GM19238 (cell line): Measurements from ENCODE around the gene MYH9.
A peak's percentile ranks its signal among the peaks of the same experiment; 100 is the strongest.
"Not testable (repeated sequence)": the region's sequence is repeated elsewhere in the genome, so short reads cannot be mapped to it uniquely, and the experiment has no call there.

Experiments used
- DNase-seq: peaks from one replicate; pipeline ENCODE4 v3.0.0; 2011; ENCODE audit warnings: low spot score; ENCODE audit not compliant: insufficient read length

Gene MYH9

DNA sequence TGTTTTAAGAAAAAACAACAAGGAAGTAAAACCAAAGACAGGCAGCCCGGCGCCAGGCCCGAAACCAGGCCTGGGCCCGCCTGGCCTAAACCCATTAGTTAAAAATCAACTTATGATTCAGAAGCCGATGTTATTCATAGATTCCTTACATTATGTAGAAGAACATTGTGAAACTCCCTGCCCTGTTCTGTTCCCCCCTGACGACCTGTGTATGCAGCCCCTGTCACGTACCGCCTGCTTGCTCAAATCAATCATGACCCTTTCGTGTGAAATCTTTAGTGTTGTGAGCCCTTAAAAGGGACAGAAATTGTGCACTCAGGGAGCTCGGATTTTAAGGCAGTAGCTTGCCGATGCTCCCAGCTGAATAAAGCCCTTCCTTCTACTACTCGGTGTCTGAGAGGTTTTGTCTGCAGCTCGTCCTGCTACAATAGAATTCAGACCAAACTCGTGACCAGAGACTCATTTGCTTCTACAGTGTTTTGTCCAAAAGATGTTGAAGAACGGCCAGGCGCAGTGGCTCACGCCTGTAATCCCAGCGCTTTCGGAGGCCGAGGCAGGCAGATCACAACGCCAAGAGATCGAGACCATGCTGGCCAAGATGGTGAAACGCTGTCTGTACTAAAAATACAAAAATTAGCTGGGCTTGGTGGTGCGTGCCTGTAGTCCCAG is 137.3 kb downstream of the MYH9 start:
- DNase-seq, result not testable (repeated sequence)

DNA sequence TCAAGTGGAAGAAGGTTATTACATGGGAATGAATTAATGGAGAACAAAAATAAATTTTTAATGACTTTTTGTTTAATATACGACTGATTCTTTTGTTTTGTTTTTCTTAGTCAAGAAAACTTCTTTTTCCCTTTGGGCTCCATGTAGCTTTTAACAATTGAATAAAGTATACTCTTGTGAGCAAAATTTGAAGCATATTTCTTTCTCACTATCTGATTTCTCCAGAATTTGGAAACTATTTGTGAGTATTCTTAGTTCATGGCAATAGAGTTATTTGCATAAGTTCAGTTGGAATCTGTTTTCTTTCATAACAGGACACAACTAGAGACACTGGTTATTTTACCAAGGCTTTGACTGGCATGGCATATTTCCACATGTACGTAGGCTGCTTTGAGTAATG is 138.6 kb downstream of the MYH9 start:
- DNase-seq, result no peak

DNA sequence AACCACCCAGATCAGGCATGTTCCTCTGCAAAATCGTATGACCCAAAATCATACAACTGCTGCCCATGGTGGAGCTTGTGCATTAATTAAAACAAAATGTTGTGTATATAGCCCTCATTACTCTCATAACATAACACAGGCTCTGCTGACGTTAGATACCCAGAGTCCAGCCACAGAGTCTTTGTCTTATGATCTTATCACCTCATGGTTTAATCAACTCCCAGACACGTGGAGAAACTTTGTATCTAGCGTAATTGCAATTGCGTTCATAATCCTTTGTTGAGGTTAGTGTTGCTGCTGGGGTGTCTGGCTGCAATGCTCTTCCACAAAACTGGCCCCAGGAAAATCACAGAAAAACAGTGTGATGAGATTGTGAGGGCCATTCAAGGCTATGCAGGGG is 139.8 kb downstream of the MYH9 start:
- no peak for DNase-seq

DNA sequence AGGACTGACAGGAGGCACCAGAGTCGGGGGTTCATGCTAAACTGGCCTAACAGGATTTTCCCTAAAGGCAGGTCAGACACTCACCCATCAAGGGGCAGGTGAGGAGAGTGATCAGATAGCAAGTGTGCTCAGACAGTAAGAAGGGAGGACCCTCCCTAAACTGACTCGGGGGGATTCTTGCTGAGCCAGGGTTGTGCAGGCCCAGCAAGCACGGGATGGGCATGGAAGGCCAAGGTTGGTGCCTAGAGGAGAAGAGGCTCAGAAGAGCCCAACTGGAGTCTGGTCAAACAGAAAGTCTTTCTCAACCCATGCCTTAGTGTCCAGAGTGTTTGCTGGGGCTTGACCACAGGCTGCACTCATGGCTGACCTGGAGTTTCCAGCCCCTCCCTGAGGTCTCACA is 141.0 kb downstream of the MYH9 start:
- DNase-seq, result no peak

DNA sequence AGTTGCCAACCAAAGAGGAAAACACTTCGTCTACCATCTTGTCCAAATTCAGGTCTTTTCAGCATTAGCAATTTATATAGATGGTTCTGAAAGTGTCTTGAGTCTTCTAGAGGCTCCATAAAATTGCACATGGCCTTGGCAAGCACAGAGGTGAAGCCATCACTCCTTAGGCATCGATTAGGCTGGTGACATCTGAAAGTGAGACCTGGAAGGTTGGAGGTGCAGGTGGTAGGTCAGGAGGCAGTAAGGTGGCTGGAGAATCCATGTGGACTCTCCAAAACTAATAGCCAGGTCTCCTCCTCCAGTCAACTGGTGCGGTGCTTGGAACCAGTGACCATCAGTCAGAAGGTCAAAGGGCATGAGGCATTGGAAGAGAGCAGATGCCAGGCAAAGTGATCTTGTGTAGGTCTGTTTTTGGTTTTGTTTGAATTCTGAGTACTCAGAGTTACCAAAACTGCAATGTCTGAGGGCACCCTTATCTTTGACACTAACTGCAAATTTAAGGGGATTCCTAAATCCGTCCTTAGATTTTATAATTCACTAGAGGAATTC is 141.9 kb downstream of the MYH9 start:
- DNase-seq, result no peak

DNA sequence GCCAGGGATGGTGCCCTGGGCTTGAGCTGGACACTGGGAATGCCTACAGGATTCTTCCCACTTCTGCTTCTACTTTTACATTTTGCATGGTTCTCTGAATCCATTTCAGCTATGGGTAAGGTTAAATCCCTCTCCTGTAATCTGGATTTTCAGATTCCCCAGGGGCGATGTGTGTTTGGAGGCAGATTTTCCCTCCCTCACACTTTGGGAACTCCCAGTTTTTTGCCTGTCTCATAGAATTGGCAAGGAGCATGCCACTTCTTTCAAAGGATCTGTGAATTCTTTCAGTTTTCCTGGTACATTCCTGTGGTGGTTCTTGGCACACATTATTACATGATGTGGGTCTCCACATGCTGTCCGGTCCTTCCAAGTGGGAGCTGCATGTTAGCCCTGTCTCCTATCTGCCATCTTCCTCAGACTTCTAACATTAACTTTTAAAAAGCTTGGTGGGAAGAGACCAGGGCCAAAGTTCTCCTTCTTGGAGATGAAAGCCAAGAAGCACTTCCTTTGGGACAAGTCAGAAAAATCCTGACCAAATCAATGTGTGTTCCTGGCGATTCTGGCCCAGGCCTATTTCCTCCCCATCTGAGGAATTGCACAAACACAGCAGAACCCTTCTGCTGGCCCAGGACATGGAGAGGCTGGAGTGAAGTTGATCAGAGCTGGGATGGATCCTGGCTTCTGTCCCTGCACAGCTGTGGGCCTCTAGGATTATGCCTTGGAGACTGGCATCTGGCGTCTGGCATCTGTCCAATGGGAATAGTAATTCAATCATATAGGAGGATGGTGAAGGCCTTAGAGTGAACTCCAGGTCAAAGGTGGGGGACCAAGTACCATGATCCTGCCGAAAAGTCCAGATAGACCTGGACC is 143.0 kb downstream of the MYH9 start:
- DNase-seq, result no peak

DNA sequence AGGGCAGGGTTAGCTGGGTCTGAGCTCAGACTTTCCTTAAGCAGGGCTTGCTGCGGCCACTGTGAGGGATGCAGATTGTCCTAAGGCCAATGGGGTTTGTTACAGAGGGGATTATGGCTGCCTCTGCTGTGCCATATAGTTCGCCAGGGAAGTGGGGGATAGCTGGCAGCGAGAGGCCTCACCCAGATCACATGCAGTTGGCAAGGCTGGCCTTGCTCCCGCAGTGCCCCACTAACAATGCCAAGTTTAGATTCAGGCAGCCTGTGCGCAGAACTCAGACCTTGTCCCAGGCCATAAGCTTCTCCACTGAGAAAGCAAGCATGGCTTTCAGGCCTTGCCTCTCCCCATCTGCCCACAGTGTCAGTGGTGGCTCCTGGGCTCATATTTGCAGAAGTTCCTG is 143.8 kb downstream of the MYH9 start:
- no peak for DNase-seq

DNA sequence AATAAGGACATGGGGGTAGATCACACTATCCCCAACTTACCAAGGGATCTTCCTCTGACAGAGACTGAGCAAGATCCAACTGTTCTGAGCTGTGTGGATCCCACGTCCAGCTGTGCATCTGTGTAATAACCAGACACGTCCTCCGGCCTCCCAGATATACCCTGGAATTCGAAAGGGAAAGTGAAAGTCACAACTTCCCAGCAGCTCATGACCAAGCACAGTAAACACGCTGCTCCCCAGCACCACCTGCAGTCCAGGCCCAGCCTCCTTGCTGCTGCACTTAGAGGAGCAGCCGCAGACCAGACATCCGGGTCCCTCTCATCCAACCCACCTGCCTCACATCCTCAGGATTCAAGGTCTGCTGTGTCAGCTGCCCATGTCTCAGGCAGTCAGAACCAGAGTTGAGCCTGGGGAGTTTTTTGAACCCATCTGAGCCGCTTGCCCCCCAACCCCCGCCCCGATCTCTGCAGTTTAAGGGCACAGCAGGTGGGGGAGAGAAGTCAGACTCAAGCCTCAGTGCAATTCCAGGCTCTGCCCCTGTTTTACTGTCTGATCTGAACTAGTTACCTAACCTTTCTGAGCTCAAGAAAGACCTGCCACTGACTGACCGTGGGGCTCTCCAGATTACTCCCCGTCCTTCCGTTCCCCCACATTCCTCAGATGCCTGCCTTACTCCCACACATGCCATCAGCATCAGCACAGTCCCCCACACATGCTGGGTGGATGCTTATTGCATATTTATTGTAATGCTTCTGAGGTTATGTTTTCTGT is 148.2 kb downstream of the MYH9 start, which contains the start of gene APOL2:
APOL2 (minus strand) TSS at position 127 of the 771 bp plus-strand sequence. CDS start 6,365 bp downstream, outside the sequence.
- DNase-seq, result peak; percentile 85

DNA sequence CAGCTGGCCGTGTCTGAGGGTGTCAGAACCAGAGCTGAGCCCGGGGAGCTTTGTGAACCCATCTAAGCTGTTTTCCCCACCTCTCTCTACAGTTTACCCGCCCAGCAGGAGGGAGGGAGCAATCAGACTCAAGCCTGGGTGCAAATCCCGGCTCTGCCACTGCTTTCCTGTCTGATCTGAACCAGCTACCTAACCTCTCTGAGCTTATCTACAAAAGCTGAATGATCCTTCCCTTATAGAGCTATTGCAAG is 148.7 kb downstream of the MYH9 start:
- no peak for DNase-seq

DNA sequence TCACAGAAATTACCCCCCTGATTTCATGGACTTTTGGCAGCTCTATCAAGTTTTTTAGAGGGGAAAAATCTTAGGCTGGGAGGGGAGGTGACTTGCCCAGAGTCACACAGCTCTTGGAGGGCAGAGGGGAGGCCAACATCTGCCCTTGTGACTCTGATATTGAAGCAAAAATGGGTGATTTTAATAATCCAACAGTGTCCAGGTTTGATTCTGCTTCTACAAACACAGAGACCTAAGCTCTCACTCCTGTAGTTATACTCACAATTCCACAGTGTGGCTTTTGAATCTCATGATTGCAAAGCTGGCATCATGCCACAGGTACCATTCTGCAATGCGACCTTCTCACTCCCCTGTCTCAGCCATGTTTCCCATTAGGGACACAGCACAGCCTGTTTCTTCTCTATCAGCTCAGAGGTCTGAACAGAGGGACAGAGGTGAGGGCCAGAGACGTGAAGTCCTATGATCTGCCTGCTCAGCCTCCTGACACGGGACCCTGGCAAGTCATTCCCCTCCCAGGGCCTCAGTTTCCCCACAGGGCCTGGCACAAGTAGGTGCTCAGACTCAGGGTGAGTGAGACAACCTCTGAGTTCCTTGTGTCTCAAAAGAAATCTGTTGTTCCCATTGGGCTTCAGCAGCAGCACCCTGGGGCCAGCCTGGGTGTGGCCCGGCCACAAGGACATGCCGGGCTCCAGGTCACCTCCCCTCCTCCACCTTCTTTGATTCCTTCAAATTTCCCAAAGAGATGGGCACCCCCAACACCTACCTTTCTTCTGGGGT is 149.2 kb downstream of the MYH9 start:
- no peak for DNase-seq

DNA sequence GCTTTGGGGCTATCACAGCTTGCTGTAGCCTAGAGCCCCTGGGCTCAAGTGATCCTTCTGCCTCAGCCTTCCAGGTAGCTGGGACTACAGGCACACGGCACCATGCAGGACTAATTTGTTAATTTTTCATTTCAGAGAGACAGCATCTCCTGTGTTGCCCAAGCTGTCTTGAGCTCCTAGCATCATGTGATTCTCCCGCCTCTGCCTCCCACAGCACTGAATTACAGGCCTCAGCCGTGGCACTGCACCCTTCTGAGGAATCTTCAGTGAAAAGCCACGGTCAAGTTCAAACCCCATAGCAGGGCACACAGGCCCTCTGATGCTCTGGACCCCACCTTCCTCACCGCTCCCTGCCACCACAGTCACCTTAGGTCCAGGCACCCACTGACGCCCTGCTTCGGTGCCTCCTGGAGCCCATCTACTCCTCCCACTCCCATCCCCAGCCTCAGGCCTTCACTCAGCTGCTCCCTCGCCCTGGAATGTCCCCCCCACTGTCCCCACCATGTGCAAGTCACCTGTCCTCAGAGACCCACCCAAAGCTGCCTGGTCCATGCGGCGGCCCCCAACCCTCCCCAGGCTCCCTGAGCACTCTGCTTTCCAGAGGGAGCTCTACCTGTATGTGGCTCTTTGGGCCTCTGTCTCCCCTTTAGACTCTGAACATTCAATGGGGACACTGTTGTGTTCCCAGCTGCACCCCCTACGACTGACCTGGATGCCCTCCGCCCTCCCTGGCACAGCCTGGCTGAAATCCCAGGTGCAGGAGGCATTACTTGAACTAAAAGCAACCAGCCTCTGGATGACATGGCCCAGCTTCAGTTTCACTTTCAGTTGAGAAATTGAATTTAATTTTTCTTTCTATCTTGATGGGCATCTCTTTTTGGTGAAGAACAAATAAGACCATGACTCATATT is 150.1 kb downstream of the MYH9 start:
- DNase-seq, result no peak

DNA sequence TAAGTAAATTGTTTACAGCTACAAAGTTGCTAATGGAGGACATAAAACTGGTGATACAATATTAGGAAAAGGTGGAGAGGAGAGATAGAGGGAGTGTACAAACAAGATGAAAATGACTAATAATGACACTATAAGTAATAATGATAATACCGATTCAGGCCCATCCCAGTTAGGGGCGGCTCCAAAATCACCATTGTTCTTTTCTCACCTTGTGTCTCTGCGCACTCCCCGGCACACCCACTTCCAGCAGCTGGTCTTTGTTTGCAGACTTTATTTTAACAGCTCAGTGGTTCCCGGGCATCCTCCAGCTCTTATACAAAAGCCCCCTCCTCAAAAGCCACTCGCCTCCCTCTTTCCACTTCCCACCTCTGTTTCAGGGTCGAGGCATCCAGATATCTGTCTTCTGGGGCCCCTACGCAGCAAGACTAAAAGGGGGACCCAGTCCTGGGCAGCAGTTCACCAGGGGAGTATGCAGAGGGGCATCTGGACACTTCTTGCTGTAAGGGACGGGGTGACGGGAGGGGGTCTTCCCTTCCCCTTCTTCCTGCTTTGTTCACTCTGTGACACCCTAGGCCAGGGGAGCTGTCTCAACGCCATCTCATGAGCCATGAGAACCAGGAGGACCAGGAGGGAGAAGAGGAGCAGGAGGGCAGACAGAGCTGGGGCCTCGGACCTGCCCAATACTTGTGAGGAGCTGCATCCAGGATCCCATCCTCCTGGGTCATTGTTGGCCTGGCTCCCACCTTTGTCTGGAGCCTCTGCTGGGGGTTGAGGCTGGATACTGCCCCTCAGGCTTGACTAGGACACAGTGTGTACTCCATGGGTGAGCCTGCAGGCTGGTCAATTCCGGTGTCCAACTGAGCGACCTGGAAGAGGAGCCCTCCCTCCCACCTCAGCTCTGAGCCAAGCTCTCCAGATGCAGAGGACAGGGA is 151.1 kb downstream of the MYH9 start:
- no peak for DNase-seq

DNA sequence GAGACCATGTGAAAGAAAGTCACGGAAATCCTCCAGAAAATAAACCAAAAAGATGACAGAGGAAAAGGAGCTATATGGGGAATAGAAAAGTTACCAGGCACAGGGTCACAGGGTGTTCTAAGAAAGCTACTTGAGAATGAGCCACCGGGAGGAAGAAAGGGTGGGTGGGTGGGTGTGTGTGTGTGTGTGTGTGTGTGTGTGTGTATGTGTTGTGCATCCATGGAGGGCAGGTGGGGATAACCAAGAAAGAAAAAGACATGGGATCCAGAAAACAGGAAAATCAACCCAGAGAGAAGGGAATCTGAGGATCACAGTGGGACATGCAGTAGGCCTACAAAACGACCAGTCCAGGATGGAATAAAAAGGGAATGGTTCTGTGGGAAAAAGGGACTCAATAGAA is 152.2 kb downstream of the MYH9 start:
- no peak for DNase-seq

DNA sequence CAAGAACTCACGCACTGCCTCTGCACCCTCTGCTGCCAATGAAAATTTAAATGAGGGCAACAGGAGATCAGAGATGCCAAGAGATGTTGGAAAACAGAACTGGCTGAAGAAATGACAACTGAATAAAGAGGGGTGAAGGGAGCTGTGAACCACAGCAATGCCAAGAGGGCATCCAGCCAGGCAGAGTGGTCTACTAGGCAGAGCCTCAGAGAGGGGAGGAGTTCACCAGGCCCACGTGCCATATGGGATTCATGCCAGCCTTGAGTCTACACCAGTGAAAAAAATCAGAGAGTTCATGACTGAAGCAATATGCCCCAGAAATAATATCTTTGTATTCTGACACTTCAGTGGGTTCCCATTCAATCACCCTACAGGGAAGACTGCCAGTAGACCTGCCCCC is 152.8 kb downstream of the MYH9 start:
- no peak for DNase-seq

DNA sequence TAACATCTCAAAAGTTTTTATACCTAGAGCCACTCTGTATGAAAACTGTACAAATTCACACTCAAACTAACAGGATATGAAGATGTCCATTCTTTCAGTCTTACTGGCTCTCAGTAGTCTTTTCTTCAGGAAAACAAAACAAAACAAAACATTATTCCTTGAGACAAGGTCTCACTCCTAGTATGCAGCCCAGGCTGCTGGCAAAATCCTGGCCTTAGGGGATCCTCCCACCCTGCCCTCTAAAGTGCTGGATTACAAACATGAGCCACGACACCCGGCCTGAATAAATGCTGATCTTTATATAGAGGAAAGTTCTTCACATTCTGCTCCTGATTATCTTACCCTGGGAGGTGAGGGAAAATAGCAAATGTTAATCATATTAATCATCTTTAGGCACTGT is 153.6 kb downstream of the MYH9 start:
- no peak for DNase-seq

DNA sequence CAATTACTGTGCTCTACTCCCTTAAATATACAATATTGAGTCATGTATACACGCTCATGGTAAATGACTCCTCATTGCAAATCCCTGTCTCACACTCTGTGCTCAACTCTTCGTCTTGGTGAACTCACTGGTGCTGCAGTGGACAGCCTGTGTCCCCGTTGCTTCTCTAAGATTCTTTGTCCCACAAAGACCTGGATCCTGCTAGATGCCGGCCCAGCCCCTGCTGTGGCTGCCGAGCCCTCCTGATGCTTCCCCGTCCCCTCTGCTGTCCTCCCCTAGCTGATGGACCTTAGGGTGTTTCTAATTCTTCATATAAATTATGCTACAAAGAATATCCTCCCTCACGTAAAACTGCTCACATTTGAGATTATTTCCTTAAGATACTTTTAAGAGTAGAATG is 154.0 kb downstream of the MYH9 start:
- DNase-seq, result no peak

DNA sequence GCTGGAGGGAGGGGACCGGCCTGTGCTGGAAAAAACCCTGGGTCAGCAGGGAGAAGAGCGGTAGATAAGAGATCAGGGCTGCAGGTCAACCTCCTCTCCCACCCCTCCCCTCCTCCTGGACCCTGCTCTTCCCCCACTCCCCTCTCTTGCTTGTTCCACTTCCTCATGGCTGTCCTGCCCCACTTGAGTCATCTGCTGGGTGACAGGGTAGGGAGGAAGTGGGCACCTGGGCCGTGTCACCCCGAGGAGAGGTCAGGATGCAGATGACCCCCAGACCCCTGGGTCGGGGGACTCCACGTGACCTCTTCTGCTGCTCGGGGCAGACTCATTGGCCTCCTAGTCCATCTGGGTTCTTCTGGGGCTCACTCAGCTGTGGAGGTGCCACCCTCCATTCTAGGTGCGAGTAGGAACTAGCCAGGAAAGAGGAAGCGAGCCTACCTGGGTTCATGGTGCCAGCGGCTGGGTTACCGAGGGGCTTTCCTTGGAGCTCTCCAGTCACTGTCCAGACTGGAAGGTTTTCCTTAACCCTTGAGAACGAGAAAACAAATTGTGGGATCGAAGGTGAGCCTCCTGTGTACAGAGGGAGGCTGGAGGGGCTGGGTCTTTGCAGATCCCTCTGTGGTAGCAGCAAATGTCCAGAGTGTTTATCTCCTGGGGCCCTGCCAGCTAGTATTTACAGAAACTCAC is 154.9 kb downstream of the MYH9 start:
- DNase-seq, result no peak
